Measurements from ENCODE around the gene GABRB2.

- TF ChIP-seq CTCF (IDR thresholded peaks at IDR 0.05): no peak
- no peak for TF ChIP-seq ZFX (IDR thresholded peaks at IDR 0.05; ENCODE audit: borderline replicate concordance)
Observed at GRCh38 chr5:161340012-161340411, 206.5 kb downstream of the GABRB2 start.

Measured in 22Rv1 (cell line).